ENCODE measurements around the gene PLIN3. TPM values are rescaled to one million over a fixed set of nuclear protein-coding genes. Genes with fewer than 3 reads are reported as not detected.
"Not testable (repeated sequence)": the region's sequence is repeated elsewhere in the genome, so short reads cannot be mapped to it uniquely, and the experiment has no call there.

PLIN3 gene
- total RNA-seq, 1 experiment from 2014 or later, result 157 TPM

- in situ Hi-C loops (cut with HindIII; ENCODE audit: low pct_unique_long_range_greater_than_20kb, low sequenced_read_pairs), result no loop called here
- ATAC-seq (no peak), DNase-seq (ENCODE audit: low read depth, low spot score) (no peak)
- intact Hi-C loops (cut with micrococcal nuclease; ENCODE audit: unreplicated experiment), result loop anchor here (5.0 kb wide), 2 partner anchors 75 to 105 kb away; no protein-coding TSS in a partner anchor
- Histone ChIP-seq H3K9me3 (ENCODE audit: control insufficient read depth, insufficient read depth, low read depth, low read length) (no peaks in the 10 kb centered on the region), H3K27ac (ENCODE audit: low read length) (no peak overlapping the region), H3K36me3 (ENCODE audit: control insufficient read depth, insufficient read depth, low read length) (no peaks in the 10 kb centered on the region), H3K27me3 (ENCODE audit: control insufficient read depth, insufficient read depth, low read length) (no peaks in the 10 kb centered on the region), H3K4me1 (ENCODE audit: control insufficient read depth, insufficient read depth, low read length) (no peaks in the 10 kb centered on the region), H3K4me3 (ENCODE audit: low read depth in 2 of 2, low read length in 2 of 2) (no peak overlapping the region)
- TF ChIP-seq CTCF (IDR thresholded peaks at IDR 0.05), result no peak
- no peak for TF ChIP-seq TCF7L2 (IDR thresholded peaks at IDR 0.05; ENCODE audit: low read depth, low read length)
- TF ChIP-seq POLR2AphosphoS5 (IDR thresholded peaks at IDR 0.05; ENCODE audit: low read depth, low read length), result no peak
- TF ChIP-seq SIN3A (IDR thresholded peaks at IDR 0.05; ENCODE audit: borderline replicate concordance, insufficient read depth, low read depth, low read length), result no peak
- no peak for TF ChIP-seq REST (IDR thresholded peaks at IDR 0.05; ENCODE audit: insufficient read depth in 1 of 2, low read depth in 2 of 2, low read length in 1 of 2)
- BruUV-seq (replicated peaks), result no TSS peak
- ChIA-PET POLR2A (no interaction called here), CTCF (no interaction called here)
Measured at GRCh38 chr19:4807188-4807587, 60.3 kb downstream of the PLIN3 start.

- no peaks in the 10 kb centered on the region for H3K27me3 ChIP-seq (ENCODE audit: control insufficient read depth, insufficient read depth, low read length)
- no TSS peak for BruUV-seq (replicated peaks)
- intact Hi-C loops (cut with micrococcal nuclease; ENCODE audit: unreplicated experiment), result loop anchor here (5.0 kb wide), 2 partner anchors 74 to 106 kb away; no protein-coding TSS in a partner anchor
- TF ChIP-seq SIN3A (IDR thresholded peaks at IDR 0.05; ENCODE audit: borderline replicate concordance, insufficient read depth, low read depth, low read length) (no peak), REST (IDR thresholded peaks at IDR 0.05; ENCODE audit: insufficient read depth in 1 of 2, low read depth in 2 of 2, low read length in 1 of 2) (no peak), TCF7L2 (IDR thresholded peaks at IDR 0.05; ENCODE audit: low read depth, low read length) (no peak), CTCF (IDR thresholded peaks at IDR 0.05) (no peak), POLR2AphosphoS5 (IDR thresholded peaks at IDR 0.05; ENCODE audit: low read depth, low read length) (no peak)
- DNase-seq (ENCODE audit: low read depth, low spot score), result no peak
- H3K36me3 ChIP-seq (ENCODE audit: control insufficient read depth, insufficient read depth, low read length), result no peaks in the 10 kb centered on the region
- no peaks in the 10 kb centered on the region for H3K4me1 ChIP-seq (ENCODE audit: control insufficient read depth, insufficient read depth, low read length)
- no peak overlapping the region for H3K27ac ChIP-seq (ENCODE audit: low read length)
- in situ Hi-C loops (cut with HindIII; ENCODE audit: low pct_unique_long_range_greater_than_20kb, low sequenced_read_pairs), result no loop called here
- no peak for ATAC-seq
- POLR2A ChIA-PET, result no interaction called here
- no peaks in the 10 kb centered on the region for H3K9me3 ChIP-seq (ENCODE audit: control insufficient read depth, insufficient read depth, low read depth, low read length)
- H3K4me3 ChIP-seq (ENCODE audit: low read depth in 2 of 2, low read length in 2 of 2), result no peak overlapping the region
- CTCF ChIA-PET, result interaction anchor here (0.6 kb wide), 2 partner anchors 24 to 162 kb away, joined by 4 to 7 read pairs; no protein-coding TSS in a partner anchor
Measured at GRCh38 chr19:4806384-4806783, 61.1 kb downstream of the PLIN3 start.

GRCh38 chr19:4805140-4805539 lies 62.3 kb downstream of the PLIN3 start:
- H3K4me1 ChIP-seq (ENCODE audit: control insufficient read depth, insufficient read depth, low read length); ATAC-seq; H3K36me3 ChIP-seq (ENCODE audit: control insufficient read depth, insufficient read depth, low read length); BruUV-seq (replicated peaks); in situ Hi-C loops (cut with HindIII; ENCODE audit: low pct_unique_long_range_greater_than_20kb, low sequenced_read_pairs); H3K27me3 ChIP-seq (ENCODE audit: control insufficient read depth, insufficient read depth, low read length); H3K9me3 ChIP-seq (ENCODE audit: control insufficient read depth, insufficient read depth, low read depth, low read length); POLR2A ChIA-PET; H3K4me3 ChIP-seq (ENCODE audit: low read depth in 2 of 2, low read length in 2 of 2); DNase-seq (ENCODE audit: low read depth, low spot score); H3K27ac ChIP-seq (ENCODE audit: low read length): not testable (repeated sequence)
- CTCF ChIA-PET, result interaction anchor here (0.6 kb wide), 1 partner anchor 57 kb away, joined by 4 read pairs; no protein-coding TSS in a partner anchor
- intact Hi-C loops (cut with micrococcal nuclease; ENCODE audit: unreplicated experiment), result loop anchor here (5.0 kb wide), 2 partner anchors 73 to 107 kb away; no protein-coding TSS in a partner anchor

Data from Panc1 (cell line).